ENCODE data around the gene STRA8. TPM values are rescaled to one million over a fixed set of nuclear protein-coding genes. Genes with fewer than 3 reads are reported as not detected.

Gene STRA8
- total RNA-seq, 3 donors from 2014 or later = not detected

DNA sequence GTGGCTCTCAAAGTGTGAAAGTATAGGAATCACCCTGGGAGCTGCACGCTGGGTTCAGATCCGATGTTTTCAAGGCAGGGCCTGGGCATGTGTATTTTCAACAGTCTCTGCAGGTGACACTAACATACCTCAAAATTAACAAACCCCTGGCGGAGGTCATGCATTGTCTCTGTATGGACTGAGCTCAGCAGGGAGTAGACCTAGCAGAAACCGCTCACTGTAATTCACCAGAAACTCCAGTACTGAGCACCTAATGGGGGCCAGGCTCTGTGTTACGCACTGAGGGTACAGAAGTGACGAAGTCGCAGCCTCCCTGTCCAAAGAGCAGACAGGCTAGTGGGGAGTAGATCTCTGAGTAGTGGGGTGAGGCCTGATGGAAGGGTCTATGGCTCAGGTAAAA lies 5.6 kb downstream of the STRA8 start:
- DNase-seq (no peak), ATAC-seq (no peak)
- Histone ChIP-seq H3K36me3 (ENCODE audit: low read depth) (no peaks in the 10 kb centered on the region), H3K4me1 (ENCODE audit: low read depth) (no peaks in the 10 kb centered on the region), H3K4me3 (no peak overlapping the region), H3K9me3 (no peaks in the 10 kb centered on the region)
- intact Hi-C loops (cut with DNase I, micrococcal nuclease) = no loop called here
- TF ChIP-seq, protein P1, sequence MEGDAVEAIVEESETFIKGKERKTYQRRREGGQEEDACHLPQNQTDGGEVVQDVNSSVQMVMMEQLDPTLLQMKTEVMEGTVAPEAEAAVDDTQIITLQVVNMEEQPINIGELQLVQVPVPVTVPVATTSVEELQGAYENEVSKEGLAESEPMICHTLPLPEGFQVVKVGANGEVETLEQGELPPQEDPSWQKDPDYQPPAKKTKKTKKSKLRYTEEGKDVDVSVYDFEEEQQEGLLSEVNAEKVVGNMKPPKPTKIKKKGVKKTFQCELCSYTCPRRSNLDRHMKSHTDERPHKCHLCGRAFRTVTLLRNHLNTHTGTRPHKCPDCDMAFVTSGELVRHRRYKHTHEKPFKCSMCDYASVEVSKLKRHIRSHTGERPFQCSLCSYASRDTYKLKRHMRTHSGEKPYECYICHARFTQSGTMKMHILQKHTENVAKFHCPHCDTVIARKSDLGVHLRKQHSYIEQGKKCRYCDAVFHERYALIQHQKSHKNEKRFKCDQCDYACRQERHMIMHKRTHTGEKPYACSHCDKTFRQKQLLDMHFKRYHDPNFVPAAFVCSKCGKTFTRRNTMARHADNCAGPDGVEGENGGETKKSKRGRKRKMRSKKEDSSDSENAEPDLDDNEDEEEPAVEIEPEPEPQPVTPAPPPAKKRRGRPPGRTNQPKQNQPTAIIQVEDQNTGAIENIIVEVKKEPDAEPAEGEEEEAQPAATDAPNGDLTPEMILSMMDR (IDR thresholded peaks at IDR 0.05) = no peak

DNA sequence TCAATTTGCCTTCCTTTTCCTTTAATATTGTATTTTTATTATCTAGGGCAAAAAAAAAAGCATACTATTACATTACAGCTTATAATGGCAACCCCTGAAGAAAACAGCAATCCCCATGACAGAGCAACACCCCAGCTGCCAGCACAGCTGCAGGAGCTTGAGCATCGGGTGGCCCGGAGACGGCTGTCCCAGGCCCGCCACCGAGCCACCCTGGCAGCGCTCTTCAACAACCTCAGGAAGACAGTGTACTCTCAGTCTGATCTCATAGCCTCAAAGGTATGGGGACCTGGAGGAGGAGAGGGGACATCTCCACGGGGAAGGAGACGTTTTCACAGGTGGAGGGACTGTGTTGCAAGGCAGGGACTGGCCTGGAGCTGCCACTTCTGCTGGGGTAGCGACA lies 6.8 kb downstream of the STRA8 start:
- DNase-seq (no peak), ATAC-seq (no peak)
- Histone ChIP-seq H3K36me3 (ENCODE audit: low read depth) (no peaks in the 10 kb centered on the region), H3K4me3 (no peak overlapping the region), H3K4me1 (ENCODE audit: low read depth) (no peaks in the 10 kb centered on the region), H3K9me3 (no peaks in the 10 kb centered on the region)
- intact Hi-C loops (cut with DNase I, micrococcal nuclease) = no loop called here
- TF ChIP-seq, protein P1 (IDR thresholded peaks at IDR 0.05) = no peak

DNA sequence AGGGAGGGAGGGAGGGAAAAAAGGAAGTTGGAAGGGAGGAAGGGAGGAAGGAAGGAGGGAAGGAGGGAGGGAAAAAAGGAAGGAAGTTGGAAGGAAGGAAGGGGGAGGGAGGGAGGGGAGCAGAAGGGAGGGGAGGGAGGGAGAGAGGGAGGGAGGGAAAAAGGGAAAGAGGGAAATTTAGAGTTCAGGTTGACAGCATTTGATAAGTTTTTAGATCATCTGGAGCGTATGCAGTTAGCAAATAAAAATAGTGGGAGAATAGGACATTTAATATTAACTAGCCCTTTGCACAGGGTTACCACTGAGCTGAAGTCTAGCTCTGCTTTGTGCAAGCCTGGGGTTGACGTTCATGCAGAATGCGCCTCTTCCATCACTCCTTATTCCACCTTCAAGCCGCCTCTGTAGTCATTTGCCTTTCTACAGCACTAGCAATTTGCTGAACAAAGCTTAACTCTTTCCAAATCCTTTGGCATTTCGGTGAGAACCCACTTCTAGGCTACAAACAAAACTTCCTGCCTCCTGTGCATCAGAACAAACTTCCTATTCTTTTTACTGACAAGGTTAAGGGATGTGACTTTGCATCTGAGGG lies 8.6 kb downstream of the STRA8 start:
- ATAC-seq = no peak
- no peak for DNase-seq
- Histone ChIP-seq H3K9me3 (no peaks in the 10 kb centered on the region), H3K36me3 (ENCODE audit: low read depth) (no peaks in the 10 kb centered on the region), H3K4me1 (ENCODE audit: low read depth) (no peaks in the 10 kb centered on the region), H3K4me3 (no peak overlapping the region)
- intact Hi-C loops (cut with DNase I, micrococcal nuclease) = no loop called here
- TF ChIP-seq, protein P1 (IDR thresholded peaks at IDR 0.05) = no peak

DNA sequence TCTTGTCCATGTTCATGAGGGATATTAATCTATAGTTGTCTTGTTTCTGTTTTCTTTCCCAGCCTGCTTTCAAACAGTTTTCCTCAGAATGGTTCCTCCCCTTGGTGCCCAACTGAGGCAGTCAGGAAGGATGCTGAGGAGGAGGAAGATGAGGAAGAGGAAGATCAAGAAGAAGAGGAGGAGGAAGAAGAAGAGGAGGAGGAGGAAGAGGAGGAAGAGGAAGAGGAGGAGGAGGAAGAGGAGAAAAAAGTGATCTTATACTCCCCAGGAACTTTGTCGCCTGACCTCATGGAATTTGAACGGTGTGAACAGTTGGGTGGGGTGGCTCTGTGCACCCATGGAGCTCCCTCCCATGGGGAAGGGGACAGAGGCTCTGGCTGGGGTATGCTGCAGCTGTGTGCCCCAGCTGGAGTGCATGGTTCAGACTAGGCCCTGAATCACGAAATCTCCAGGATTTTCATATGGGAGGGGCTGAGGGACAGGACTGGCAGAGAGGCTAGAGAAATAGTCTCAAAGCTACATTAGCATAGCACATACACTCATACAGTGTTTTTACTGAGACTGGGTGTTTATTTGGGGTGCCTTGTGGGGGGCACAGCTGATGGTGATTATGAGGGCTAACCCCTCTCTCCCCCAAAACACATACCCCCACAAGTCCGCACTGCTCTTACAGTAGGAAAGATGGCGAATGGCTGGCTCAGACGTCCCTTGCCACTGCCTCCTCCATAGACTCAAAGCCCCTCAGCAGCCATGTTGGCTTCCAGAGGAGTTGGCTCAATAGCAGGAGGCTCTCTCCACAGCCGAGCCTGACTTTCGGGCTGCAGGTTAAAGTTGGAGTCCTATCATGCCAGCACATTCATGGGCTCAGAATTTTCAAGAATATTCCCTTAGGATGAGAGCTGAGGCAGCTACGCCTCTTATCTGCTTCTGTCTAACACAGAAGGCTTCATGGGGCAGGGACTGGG lies 11.9 kb downstream of the STRA8 start:
- intact Hi-C loops (cut with DNase I, micrococcal nuclease) = no loop called here

DNA sequence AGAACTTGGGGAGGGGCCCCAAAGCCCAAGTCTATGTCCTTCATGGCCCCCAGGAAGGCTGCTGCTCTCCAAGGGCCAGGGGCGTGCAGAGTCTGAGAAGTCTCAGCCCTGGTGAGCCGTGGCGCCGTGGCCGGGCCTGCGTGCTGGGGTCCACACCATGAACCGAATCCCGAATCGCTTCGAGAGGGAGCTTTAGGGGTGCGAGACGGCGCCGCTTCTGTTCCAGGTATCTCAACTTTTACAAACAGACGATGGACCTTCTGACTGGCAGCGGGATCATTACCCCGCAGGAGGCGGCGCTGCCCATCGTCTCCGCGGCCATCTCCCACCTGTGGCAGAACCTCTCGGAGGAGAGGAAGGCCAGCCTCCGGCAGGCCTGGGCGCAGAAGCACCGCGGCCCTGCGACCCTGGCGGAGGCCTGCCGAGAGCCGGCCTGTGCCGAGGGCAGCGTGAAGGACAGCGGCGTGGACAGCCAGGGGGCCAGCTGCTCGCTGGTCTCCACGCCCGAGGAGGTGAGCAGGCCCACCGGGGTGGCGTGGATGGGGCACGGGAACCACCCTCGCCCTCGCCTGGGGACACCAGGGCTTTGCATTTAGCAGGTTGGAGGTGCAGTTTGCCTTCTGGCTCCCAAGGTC lies 12.7 kb downstream of the STRA8 start:
- ATAC-seq = no peak
- Histone ChIP-seq H3K36me3 (ENCODE audit: low read depth) (no peaks in the 10 kb centered on the region), H3K4me1 (ENCODE audit: low read depth) (no peaks in the 10 kb centered on the region), H3K9me3 (no peaks in the 10 kb centered on the region), H3K4me3 (no peak overlapping the region)
- no peak for DNase-seq
- intact Hi-C loops (cut with DNase I, micrococcal nuclease) = no loop called here
- TF ChIP-seq, protein P1 (IDR thresholded peaks at IDR 0.05) = no peak

More for the DNA sequence above, 11.9 kb downstream of the STRA8 start:
- Histone ChIP-seq H3K4me1 (ENCODE audit: low read depth) (no peaks in the 10 kb centered on the region), H3K36me3 (ENCODE audit: low read depth) (no peaks in the 10 kb centered on the region), H3K4me3 (no peak overlapping the region), H3K9me3 (no peaks in the 10 kb centered on the region)
- TF ChIP-seq, protein P1 (IDR thresholded peaks at IDR 0.05) = no peak
- ATAC-seq (no peak), DNase-seq (no peak)
